ENCODE measurements around the gene ABLIM3.
A peak's percentile ranks its signal among the peaks of the same experiment; 100 is the strongest.

The ABLIM3 gene

GRCh38 chr5:149211566-149211965, 70.3 kb downstream of the ABLIM3 start:
- H3K9ac ChIP-seq (ENCODE audit: low read length in 5 of 5) = no peak overlapping the region
- H3K4me1 ChIP-seq (ENCODE audit: control insufficient read depth in 5 of 5, insufficient read depth in 5 of 5, low read length in 5 of 5) = peaks cover 2 to 62% (median 12%) of the 10 kb centered on the region in 5 donors
- H3K36me3 ChIP-seq (ENCODE audit: control insufficient read depth in 5 of 5, insufficient read depth in 5 of 5, low read length in 5 of 5) = peaks cover 0 to 70% (median 44%) of the 10 kb centered on the region in 5 donors
- H3K4me3 ChIP-seq (ENCODE audit: low read depth in 1 of 5, low read length in 5 of 5) = no peak overlapping the region
- no peaks in the 10 kb centered on the region for H3K27me3 ChIP-seq (ENCODE audit: control insufficient read depth in 5 of 5, insufficient read depth in 4 of 5, low read length in 5 of 5)
- no peak overlapping the region for H3K27ac ChIP-seq (ENCODE audit: low read depth, low read length)
- H3K9me3 ChIP-seq (ENCODE audit: control insufficient read depth in 5 of 5, low read length in 5 of 5) = no peaks in the 10 kb centered on the region

DNA sequence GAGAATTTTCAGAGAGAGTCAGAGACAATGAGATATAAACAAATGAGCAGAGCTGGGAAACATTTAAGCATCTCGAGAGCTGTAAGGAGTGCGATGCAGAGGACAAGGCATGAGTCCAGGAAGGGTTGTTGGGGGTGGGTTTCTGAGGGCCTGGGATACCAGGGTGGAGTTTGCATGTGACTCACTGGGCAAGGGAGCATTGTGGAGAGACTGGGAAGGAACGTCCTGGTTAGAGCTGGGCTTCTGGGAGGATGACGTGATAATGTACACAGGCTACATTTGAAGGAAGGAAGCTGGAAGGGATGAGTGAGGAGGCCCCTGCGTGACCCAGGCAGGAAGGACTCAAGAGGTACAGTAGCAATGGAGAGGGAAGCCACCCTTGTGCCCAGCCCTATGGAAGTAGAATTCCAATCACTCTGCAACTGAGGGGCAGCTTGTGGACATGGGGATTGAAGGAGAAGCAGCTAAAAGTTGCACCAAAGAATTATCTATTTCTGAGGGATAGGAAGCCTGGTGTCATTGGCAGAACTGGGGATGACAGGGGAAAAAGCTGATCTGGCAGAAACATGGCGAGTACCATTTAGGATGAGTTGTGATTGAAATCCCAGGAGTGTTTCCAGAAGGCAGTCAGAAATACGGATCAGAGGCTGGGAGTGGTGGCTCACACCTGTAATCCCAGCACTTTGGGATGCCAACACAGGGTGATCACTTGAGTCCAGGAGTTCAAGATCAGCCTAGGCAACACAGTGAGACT, 71.1 kb downstream of the ABLIM3 start:
- no peak overlapping the region for H3K9ac ChIP-seq (ENCODE audit: low read length in 5 of 5)
- H3K27me3 ChIP-seq (ENCODE audit: control insufficient read depth in 5 of 5, insufficient read depth in 4 of 5, low read length in 5 of 5) = no peaks in the 10 kb centered on the region
- H3K4me3 ChIP-seq (ENCODE audit: low read depth in 1 of 5, low read length in 5 of 5) = no peak overlapping the region
- no peak overlapping the region for H3K27ac ChIP-seq (ENCODE audit: low read depth, low read length)
- no peaks in the 10 kb centered on the region for H3K9me3 ChIP-seq (ENCODE audit: control insufficient read depth in 5 of 5, low read length in 5 of 5)
- H3K4me1 ChIP-seq (ENCODE audit: control insufficient read depth in 5 of 5, insufficient read depth in 5 of 5, low read length in 5 of 5) = peaks cover 2 to 62% (median 17%) of the 10 kb centered on the region in 5 donors
- peaks cover 0 to 73% (median 46%) of the 10 kb centered on the region in 5 donors for H3K36me3 ChIP-seq (ENCODE audit: control insufficient read depth in 5 of 5, insufficient read depth in 5 of 5, low read length in 5 of 5)

- Histone ChIP-seq H3K9ac (ENCODE audit: low read length in 5 of 5) (no peak overlapping the region), H3K36me3 (ENCODE audit: control insufficient read depth in 5 of 5, insufficient read depth in 5 of 5, low read length in 5 of 5) (peaks cover 0 to 76% (median 53%) of the 10 kb centered on the region in 5 donors), H3K4me3 (ENCODE audit: low read depth in 1 of 5, low read length in 5 of 5) (no peak overlapping the region), H3K9me3 (ENCODE audit: control insufficient read depth in 5 of 5, low read length in 5 of 5) (no peaks in the 10 kb centered on the region), H3K4me1 (ENCODE audit: control insufficient read depth in 5 of 5, insufficient read depth in 5 of 5, low read length in 5 of 5) (peaks cover 2 to 63% (median 17%) of the 10 kb centered on the region in 5 donors), H3K27ac (ENCODE audit: low read depth, low read length) (no peak overlapping the region), H3K27me3 (ENCODE audit: control insufficient read depth in 5 of 5, insufficient read depth in 4 of 5, low read length in 5 of 5) (no peaks in the 10 kb centered on the region)
Observed at GRCh38 chr5:149213264-149213880, 72.1 kb downstream of the ABLIM3 start.

GRCh38 chr5:149215478-149216090, 74.3 kb downstream of the ABLIM3 start:
- Histone ChIP-seq H3K9me3 (ENCODE audit: control insufficient read depth in 5 of 5, low read length in 5 of 5) (no peaks in the 10 kb centered on the region), H3K36me3 (ENCODE audit: control insufficient read depth in 5 of 5, insufficient read depth in 5 of 5, low read length in 5 of 5) (peaks cover 0 to 75% (median 54%) of the 10 kb centered on the region in 5 donors), H3K4me1 (ENCODE audit: control insufficient read depth in 5 of 5, insufficient read depth in 5 of 5, low read length in 5 of 5) (peaks cover 5 to 81% (median 19%) of the 10 kb centered on the region in 5 donors), H3K27ac (ENCODE audit: low read depth, low read length) (peak overlapping the region; percentile 35), H3K9ac (ENCODE audit: low read length in 5 of 5) (no peak overlapping the region), H3K27me3 (ENCODE audit: control insufficient read depth in 5 of 5, insufficient read depth in 4 of 5, low read length in 5 of 5) (no peaks in the 10 kb centered on the region), H3K4me3 (ENCODE audit: low read depth in 1 of 5, low read length in 5 of 5) (no peak overlapping the region)

DNA sequence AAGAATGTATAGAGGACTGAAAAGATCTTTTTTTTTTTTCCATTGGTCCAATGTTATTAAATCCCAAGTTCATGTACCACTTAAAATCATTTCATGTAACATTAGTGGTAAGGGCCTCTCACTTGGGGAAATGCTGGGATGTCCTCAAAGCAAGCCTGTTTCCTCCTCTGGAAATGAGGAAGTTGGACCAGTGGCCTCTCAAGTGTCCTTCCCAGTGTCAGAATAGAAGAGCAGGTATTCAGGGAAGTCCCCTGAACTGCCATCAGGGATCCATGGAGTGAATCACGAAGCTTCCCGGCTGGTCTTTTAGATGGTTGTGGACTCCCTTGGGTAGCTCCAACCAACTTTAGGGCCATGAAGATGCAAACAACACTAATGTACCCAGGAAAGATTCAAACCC, 75.2 kb downstream of the ABLIM3 start:
- Histone ChIP-seq H3K36me3 (ENCODE audit: control insufficient read depth in 5 of 5, insufficient read depth in 5 of 5, low read length in 5 of 5) (peaks cover 0 to 70% (median 51%) of the 10 kb centered on the region in 5 donors), H3K4me3 (ENCODE audit: low read depth in 1 of 5, low read length in 5 of 5) (no peak overlapping the region), H3K27ac (ENCODE audit: low read depth, low read length) (no peak overlapping the region), H3K27me3 (ENCODE audit: control insufficient read depth in 5 of 5, insufficient read depth in 4 of 5, low read length in 5 of 5) (no peaks in the 10 kb centered on the region), H3K9ac (ENCODE audit: low read length in 5 of 5) (no peak overlapping the region), H3K4me1 (ENCODE audit: control insufficient read depth in 5 of 5, insufficient read depth in 5 of 5, low read length in 5 of 5) (peaks cover 9 to 89% (median 24%) of the 10 kb centered on the region in 5 donors), H3K9me3 (ENCODE audit: control insufficient read depth in 5 of 5, low read length in 5 of 5) (no peaks in the 10 kb centered on the region)

GRCh38 chr5:149217096-149217802, 76.0 kb downstream of the ABLIM3 start:
- Histone ChIP-seq H3K27me3 (ENCODE audit: control insufficient read depth in 5 of 5, insufficient read depth in 4 of 5, low read length in 5 of 5) (no peaks in the 10 kb centered on the region), H3K4me3 (ENCODE audit: low read depth in 1 of 5, low read length in 5 of 5) (no peak overlapping the region), H3K27ac (ENCODE audit: low read depth, low read length) (peak overlapping the region; percentile 17), H3K9me3 (ENCODE audit: control insufficient read depth in 5 of 5, low read length in 5 of 5) (no peaks in the 10 kb centered on the region), H3K9ac (ENCODE audit: low read length in 5 of 5) (no peak overlapping the region), H3K4me1 (ENCODE audit: control insufficient read depth in 5 of 5, insufficient read depth in 5 of 5, low read length in 5 of 5) (peaks cover 9 to 86% (median 24%) of the 10 kb centered on the region in 5 donors), H3K36me3 (ENCODE audit: control insufficient read depth in 5 of 5, insufficient read depth in 5 of 5, low read length in 5 of 5) (peaks cover 0 to 65% (median 47%) of the 10 kb centered on the region in 5 donors)

GRCh38 chr5:149217803-149218155, 76.5 kb downstream of the ABLIM3 start:
- peaks cover 0 to 59% (median 45%) of the 10 kb centered on the region in 5 donors for H3K36me3 ChIP-seq (ENCODE audit: control insufficient read depth in 5 of 5, insufficient read depth in 5 of 5, low read length in 5 of 5)
- H3K27me3 ChIP-seq (ENCODE audit: control insufficient read depth in 5 of 5, insufficient read depth in 4 of 5, low read length in 5 of 5) = no peaks in the 10 kb centered on the region
- H3K9me3 ChIP-seq (ENCODE audit: control insufficient read depth in 5 of 5, low read length in 5 of 5) = no peaks in the 10 kb centered on the region
- no peak overlapping the region for H3K4me3 ChIP-seq (ENCODE audit: low read depth in 1 of 5, low read length in 5 of 5)
- no peak overlapping the region for H3K9ac ChIP-seq (ENCODE audit: low read length in 5 of 5)
- peaks cover 9 to 83% (median 24%) of the 10 kb centered on the region in 5 donors for H3K4me1 ChIP-seq (ENCODE audit: control insufficient read depth in 5 of 5, insufficient read depth in 5 of 5, low read length in 5 of 5)
- H3K27ac ChIP-seq (ENCODE audit: low read depth, low read length) = peak overlapping the region; percentile 17

- H3K4me1 ChIP-seq (ENCODE audit: control insufficient read depth in 5 of 5, insufficient read depth in 5 of 5, low read length in 5 of 5) = peaks cover 9 to 85% (median 30%) of the 10 kb centered on the region in 5 donors
- H3K36me3 ChIP-seq (ENCODE audit: control insufficient read depth in 5 of 5, insufficient read depth in 5 of 5, low read length in 5 of 5) = peaks cover 0 to 57% (median 47%) of the 10 kb centered on the region in 5 donors
- H3K27ac ChIP-seq (ENCODE audit: low read depth, low read length) = no peak overlapping the region
- H3K27me3 ChIP-seq (ENCODE audit: control insufficient read depth in 5 of 5, insufficient read depth in 4 of 5, low read length in 5 of 5) = no peaks in the 10 kb centered on the region
- no peak overlapping the region for H3K4me3 ChIP-seq (ENCODE audit: low read depth in 1 of 5, low read length in 5 of 5)
- no peaks in the 10 kb centered on the region for H3K9me3 ChIP-seq (ENCODE audit: control insufficient read depth in 5 of 5, low read length in 5 of 5)
- H3K9ac ChIP-seq (ENCODE audit: low read length in 5 of 5) = no peak overlapping the region
Observed at GRCh38 chr5:149219584-149219983, 78.3 kb downstream of the ABLIM3 start.

GRCh38 chr5:149220750-149221149, 79.5 kb downstream of the ABLIM3 start:
- Histone ChIP-seq H3K9me3 (ENCODE audit: control insufficient read depth in 5 of 5, low read length in 5 of 5) (no peaks in the 10 kb centered on the region), H3K27ac (ENCODE audit: low read depth, low read length) (peak overlapping the region; percentile 15), H3K4me1 (ENCODE audit: control insufficient read depth in 5 of 5, insufficient read depth in 5 of 5, low read length in 5 of 5) (peaks cover 5 to 74% (median 26%) of the 10 kb centered on the region in 5 donors), H3K4me3 (ENCODE audit: low read depth in 1 of 5, low read length in 5 of 5) (no peak overlapping the region), H3K36me3 (ENCODE audit: control insufficient read depth in 5 of 5, insufficient read depth in 5 of 5, low read length in 5 of 5) (peaks cover 0 to 54% (median 49%) of the 10 kb centered on the region in 5 donors), H3K9ac (ENCODE audit: low read length in 5 of 5) (no peak overlapping the region), H3K27me3 (ENCODE audit: control insufficient read depth in 5 of 5, insufficient read depth in 4 of 5, low read length in 5 of 5) (no peaks in the 10 kb centered on the region)
